K562 (cell line): ENCODE results near the gene ARHGEF17. TPM values are rescaled to one million over a fixed set of nuclear protein-coding genes. Genes with fewer than 3 reads are reported as not detected.

ENCODE experiments used
- ATAC-seq: fragments of 200-7000 bp; cut with Tn5 transposase; 3 replicates; pipeline ENCODE4 v1.9.1; 2020; ENCODE audit warnings: moderate library complexity
- BruUV-seq: library from RNA; stranded (reverse); fragments of 400-500 nt; replicated peaks from 2 replicates; lab custom pipeline; 2021; lab: Mats Ljungman, UMichigan
- CTCF ChIA-PET: fragments of 300-600 bp; formaldehyde crosslinking; extraction: SDS; loops from one replicate; lab custom pipeline; 2021; ENCODE audit warnings: low intra/inter-chr PET ratio; lab: Yijun Ruan, JAX
- POLR2A ChIA-PET: fragments of 300-600, 350-650 bp; sonication (Branson Sonifier 250); formaldehyde crosslinking; extraction: SDS; loops from one replicate; lab custom pipeline; 2021; ENCODE audit warnings: antibody characterized with exemption, inconsistent platforms; lab: Yijun Ruan, JAX
- DNase-seq, 4 experiments: peaks; one replicate each; pipeline versions ENCODE4 v3.0.0 to v3.0.0-alpha.2; 2011 to 2018; ENCODE audit warnings: low spot score in 3 of 4, mixed read lengths in 3 of 4; ENCODE audit errors: extremely low read depth in 1 of 4
- FAIRE-seq: peaks from 2 replicates; lab custom pipeline; 2011; peaks lifted over from hg19 to GRCh38; lab: Jason Lieb, UNC
- H2AFZ ChIP-seq: 2 replicates; pipeline ENCODE4 v1.6.0; 2011; ENCODE audit warnings: low read depth, low read length, control low read depth, inconsistent platforms
- H3K27ac ChIP-seq: fragments of 200-600 bp; 3 replicates; pipeline ENCODE4 v1.8.0; 2011; ENCODE audit warnings: low read depth, mild to moderate bottlenecking, control low read depth, inconsistent platforms, low read length, moderate library complexity, mixed read lengths; ENCODE audit errors: extremely low read depth
- H3K27me3 ChIP-seq, 2 experiments: fragments of 300-600 bp in 1 of 2; 2 replicates in 1 of 2; 3 replicates in 1 of 2; pipeline versions ENCODE4 v1.6.0 to v1.8.0; 2011; ENCODE audit warnings: inconsistent platforms in 2 of 2, low read length in 2 of 2, mild to moderate bottlenecking in 1 of 2, mixed read lengths in 1 of 2, moderate library complexity in 1 of 2; ENCODE audit not compliant: control insufficient read depth in 2 of 2, insufficient read depth in 2 of 2
- H3K36me3 ChIP-seq: fragments of 300-600 bp; 3 replicates; pipeline ENCODE4 v1.8.0; 2011; ENCODE audit warnings: mild to moderate bottlenecking, low read length, inconsistent platforms; ENCODE audit not compliant: control insufficient read depth, insufficient read depth
- H3K4me1 ChIP-seq, 2 experiments: fragments of 200-600 bp in 1 of 2; replicated peaks in 1 of 2; 2 replicates in 1 of 2; 3 replicates in 1 of 2; pipeline versions ENCODE4 v1.5.1 to v1.8.0; 2011; ENCODE audit warnings: inconsistent platforms in 2 of 2, low read length in 2 of 2, mild to moderate bottlenecking in 1 of 2, mixed read lengths in 1 of 2, moderate library complexity in 1 of 2; ENCODE audit not compliant: control insufficient read depth in 2 of 2, insufficient read depth in 2 of 2
- H3K4me2 ChIP-seq: 2 replicates; pipeline ENCODE4 v1.6.1; 2011; ENCODE audit warnings: low read length, control low read depth, inconsistent platforms, mixed read lengths; ENCODE audit not compliant: insufficient read depth
- H3K4me3 ChIP-seq: fragments of 200-600 bp; sonication (generic), shearing (Covaris generic); 2 replicates; pipeline ENCODE4 v1.5.1; 2016; ENCODE audit warnings: control low read depth, inconsistent platforms
- H3K79me2 ChIP-seq: fragments of 200-600 bp; 3 replicates; pipeline ENCODE4 v1.8.0; 2011; ENCODE audit warnings: low read length, inconsistent platforms; ENCODE audit not compliant: control insufficient read depth, insufficient read depth
- H3K9ac ChIP-seq, 2 experiments: 2 replicates each; pipeline versions ENCODE4 v1.6.0 to v1.6.1; 2011; ENCODE audit warnings: low read depth in 2 of 2, low read length in 2 of 2, control low read depth in 1 of 2, inconsistent platforms in 1 of 2, mild to moderate bottlenecking in 1 of 2, mixed read lengths in 1 of 2; ENCODE audit not compliant: insufficient read depth in 1 of 2
- H3K9me1 ChIP-seq: one replicate; pipeline ENCODE4 v1.6.0; 2011; ENCODE audit warnings: inconsistent platforms, mild to moderate bottlenecking, low read length, moderate library complexity; ENCODE audit not compliant: control insufficient read depth, insufficient read depth
- H3K9me3 ChIP-seq: replicated peaks from 2 replicates; pipeline ENCODE4 v1.5.1; 2011; ENCODE audit warnings: low read depth, low read length, inconsistent platforms; ENCODE audit not compliant: control insufficient read depth, insufficient read depth
- H4K20me1 ChIP-seq: replicated peaks from 2 replicates; pipeline ENCODE4 v1.6.1; 2011; ENCODE audit warnings: low read length, inconsistent platforms, mixed read lengths; ENCODE audit not compliant: control insufficient read depth, insufficient read depth
- ETS2 ChIP-seq: IDR thresholded peaks from 2 replicates; pipeline ENCODE4 v1.6.1; 2016; ENCODE audit warnings: borderline replicate concordance, missing genetic modification characterization, mild to moderate bottlenecking, moderate library complexity, missing compliant biosample characterization; ENCODE audit not compliant: poor library complexity, severe bottlenecking
- RFX1 ChIP-seq: fragments of 450-650 bp; IDR thresholded peaks from 2 replicates; pipeline ENCODE4 v1.6.1; 2016; ENCODE audit warnings: mild to moderate bottlenecking, moderate library complexity
- SAFB2 ChIP-seq: fragments of 200-400 bp; formaldehyde crosslinking; IDR thresholded peaks from 2 replicates; pipeline ENCODE4 v1.6.1; 2018; ENCODE audit warnings: borderline replicate concordance, low read length, low read depth, moderate library complexity; ENCODE audit not compliant: severe bottlenecking
- TCF7 ChIP-seq: sonication (generic); IDR thresholded peaks from 2 replicates; pipeline ENCODE4 v1.6.1; 2016; ENCODE audit warnings: antibody characterized with exemption, borderline replicate concordance
- WGBS: fragments of 100-300 bp; shearing (Covaris generic); methylation state at CpG from one replicate; pipeline ENCODE4 v1.1.6; 2016; ENCODE audit warnings: low coverage, mixed read lengths; ENCODE audit not compliant: insufficient coverage; ENCODE audit errors: missing lambda C conversion rate; 5-methylcytosine and 5-hydroxymethylcytosine counted together
- in situ Hi-C: fragments of 300-500 bp; cut with MboI; formaldehyde crosslinking; loops from 4 replicates; pipeline ENCODE4 v1.15.0; 2018; ENCODE audit warnings: inconsistent platforms, mixed read lengths
- intact Hi-C: fragments of 100-400 bp; cut with micrococcal nuclease; formaldehyde crosslinking; loops from 2 replicates; pipeline ENCODE4 v1.14.2; 2022
- polyA plus RNA-seq, 8 experiments: library from polyadenylated mRNA; depleted of rRNA in 4 of 8; stranded (reverse) in 5 of 8; unstranded in 3 of 8; fragments of >200 nt; fragmentation: Nextera tagmentation in 2 of 8; fragmentation: Illumina TruSeq in 1 of 8; extraction: Ambion mirVana in 2 of 8; extraction: Trizol in 1 of 8; gene quantifications; 2 replicates each; pipeline versions ENCODE4 v1.2.1 to v1.2.3, GENCODE V29; 2011 to 2014; ENCODE audit warnings: inconsistent platforms in 1 of 8, missing spikeins in 1 of 8
- total RNA-seq, 7 experiments: library from RNA; depleted of rRNA in 6 of 7; stranded (reverse); fragments of >200 nt in 6 of 7; fragmentation: Illumina TruSeq in 2 of 7; extraction: Trizol in 2 of 7; gene quantifications; 2 replicates each; pipeline versions ENCODE4 v1.2.1 to v1.2.3, GENCODE V29; 2011 to 2021; ENCODE audit warnings: low replicate concordance in 1 of 7
- TF ChIP-seq, protein P1 (sequence below): IDR thresholded peaks from 2 replicates; pipeline ENCODE4 v1.6.1; 2016; ENCODE audit warnings: missing genetic modification characterization, missing compliant biosample characterization
- TF ChIP-seq, protein P2 (sequence below): sonication (generic); formaldehyde crosslinking; IDR thresholded peaks from 2 replicates; pipeline ENCODE4 v1.8.0; 2023; ENCODE audit warnings: mild to moderate bottlenecking, missing genetic modification reagents

The ARHGEF17 gene
- total and polyA plus RNA-seq, 9 of the 15 experiments (the other 6 are each of a cell fraction or from before 2014, with no cell fraction given), result 0.04 to 0.68 (median 0.10) TPM; not detected in 2

DNA sequence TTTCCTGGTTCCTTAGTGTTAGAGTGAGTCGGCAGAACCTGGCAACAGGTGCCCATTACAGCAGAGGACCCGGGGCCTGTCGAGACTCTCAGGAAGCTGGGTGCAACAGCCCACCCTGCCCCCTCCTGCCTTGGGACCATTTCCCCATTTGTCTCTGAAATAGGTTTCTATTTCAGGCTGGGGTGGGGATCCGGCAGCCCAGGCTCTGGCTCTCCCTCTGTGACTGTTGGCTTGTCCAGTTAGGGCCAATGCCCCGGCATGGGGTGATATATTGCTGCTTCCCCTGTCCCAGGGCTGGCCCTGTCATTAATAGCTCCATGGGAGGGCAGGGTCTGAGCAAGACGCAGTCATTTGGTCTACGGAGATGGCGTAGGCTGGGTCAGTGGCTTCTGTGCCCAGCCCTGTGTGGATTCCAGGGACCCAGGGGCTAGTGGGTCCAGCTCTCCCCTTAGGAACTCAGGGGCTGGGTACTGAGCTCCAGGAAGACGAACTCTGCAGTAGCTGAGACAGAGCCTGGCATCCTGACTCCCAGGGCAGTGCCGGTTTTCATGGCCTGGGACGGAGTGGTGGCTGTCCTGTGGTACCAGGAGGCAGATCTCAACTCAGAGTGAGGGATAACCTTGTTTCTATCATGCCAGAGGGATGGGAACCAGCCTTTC, 33.2 kb upstream of the ARHGEF17 start (continued):
- TF ChIP-seq, protein P1, sequence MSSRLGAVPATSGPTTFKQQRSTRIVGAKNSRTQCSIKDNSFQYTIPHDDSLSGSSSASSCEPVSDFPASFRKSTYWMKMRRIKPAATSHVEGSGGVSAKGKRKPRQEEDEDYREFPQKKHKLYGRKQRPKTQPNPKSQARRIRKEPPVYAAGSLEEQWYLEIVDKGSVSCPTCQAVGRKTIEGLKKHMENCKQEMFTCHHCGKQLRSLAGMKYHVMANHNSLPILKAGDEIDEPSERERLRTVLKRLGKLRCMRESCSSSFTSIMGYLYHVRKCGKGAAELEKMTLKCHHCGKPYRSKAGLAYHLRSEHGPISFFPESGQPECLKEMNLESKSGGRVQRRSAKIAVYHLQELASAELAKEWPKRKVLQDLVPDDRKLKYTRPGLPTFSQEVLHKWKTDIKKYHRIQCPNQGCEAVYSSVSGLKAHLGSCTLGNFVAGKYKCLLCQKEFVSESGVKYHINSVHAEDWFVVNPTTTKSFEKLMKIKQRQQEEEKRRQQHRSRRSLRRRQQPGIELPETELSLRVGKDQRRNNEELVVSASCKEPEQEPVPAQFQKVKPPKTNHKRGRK (tag), result no peak
- TF ChIP-seq, all 486 proteins: peak for 1

GRCh38 chr11:73275381-73275750, 32.7 kb upstream of the ARHGEF17 start:
- CTCF ChIA-PET, result no interaction called here
- Histone ChIP-seq H2AFZ (no peak overlapping the region), H3K79me2 (no peaks in the 10 kb centered on the region), H3K9ac (no peak overlapping the region), H4K20me1 (no peaks in the 10 kb centered on the region), H3K4me3 (no peak overlapping the region), H3K9me3 (no peaks in the 10 kb centered on the region), H3K27ac (no peak overlapping the region), H3K36me3 (no peaks in the 10 kb centered on the region), H3K4me1 (peaks cover 0 to 13% of the 10 kb centered on the region in 2 experiments; a peak in 3 of 5 replicates), H3K27me3 (peaks cover 36 to 47% of the 10 kb centered on the region in 2 experiments), H3K9me1 (no peaks in the 10 kb centered on the region), H3K4me2 (no peak overlapping the region)
- BruUV-seq, result no TSS peak
- WGBS, result 9% methylated on average over 4 of the region's 4 CpGs
- intact Hi-C loops, result no loop called here
- POLR2A ChIA-PET, result interaction anchor here (0.6 kb wide), 1 partner anchor 8 kb away, joined by 3 read pairs; no protein-coding TSS in a partner anchor
- DNase-seq, result no peak
- FAIRE-seq, result no peak
- in situ Hi-C loops, result no loop called here
- no peak for ATAC-seq
- TF ChIP-seq, protein P2, sequence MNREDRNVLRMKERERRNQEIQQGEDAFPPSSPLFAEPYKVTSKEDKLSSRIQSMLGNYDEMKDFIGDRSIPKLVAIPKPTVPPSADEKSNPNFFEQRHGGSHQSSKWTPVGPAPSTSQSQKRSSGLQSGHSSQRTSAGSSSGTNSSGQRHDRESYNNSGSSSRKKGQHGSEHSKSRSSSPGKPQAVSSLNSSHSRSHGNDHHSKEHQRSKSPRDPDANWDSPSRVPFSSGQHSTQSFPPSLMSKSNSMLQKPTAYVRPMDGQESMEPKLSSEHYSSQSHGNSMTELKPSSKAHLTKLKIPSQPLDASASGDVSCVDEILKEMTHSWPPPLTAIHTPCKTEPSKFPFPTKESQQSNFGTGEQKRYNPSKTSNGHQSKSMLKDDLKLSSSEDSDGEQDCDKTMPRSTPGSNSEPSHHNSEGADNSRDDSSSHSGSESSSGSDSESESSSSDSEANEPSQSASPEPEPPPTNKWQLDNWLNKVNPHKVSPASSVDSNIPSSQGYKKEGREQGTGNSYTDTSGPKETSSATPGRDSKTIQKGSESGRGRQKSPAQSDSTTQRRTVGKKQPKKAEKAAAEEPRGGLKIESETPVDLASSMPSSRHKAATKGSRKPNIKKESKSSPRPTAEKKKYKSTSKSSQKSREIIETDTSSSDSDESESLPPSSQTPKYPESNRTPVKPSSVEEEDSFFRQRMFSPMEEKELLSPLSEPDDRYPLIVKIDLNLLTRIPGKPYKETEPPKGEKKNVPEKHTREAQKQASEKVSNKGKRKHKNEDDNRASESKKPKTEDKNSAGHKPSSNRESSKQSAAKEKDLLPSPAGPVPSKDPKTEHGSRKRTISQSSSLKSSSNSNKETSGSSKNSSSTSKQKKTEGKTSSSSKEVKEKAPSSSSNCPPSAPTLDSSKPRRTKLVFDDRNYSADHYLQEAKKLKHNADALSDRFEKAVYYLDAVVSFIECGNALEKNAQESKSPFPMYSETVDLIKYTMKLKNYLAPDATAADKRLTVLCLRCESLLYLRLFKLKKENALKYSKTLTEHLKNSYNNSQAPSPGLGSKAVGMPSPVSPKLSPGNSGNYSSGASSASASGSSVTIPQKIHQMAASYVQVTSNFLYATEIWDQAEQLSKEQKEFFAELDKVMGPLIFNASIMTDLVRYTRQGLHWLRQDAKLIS (CRISPR knock-in tag), result no peak
- TF ChIP-seq TCF7 (no peak), ETS2 (tag) (no peak), RFX1 (no peak), SAFB2 (no peak)
